Ecto neural progenitor cell (in vitro differentiated cells): ENCODE data around the gene COL24A1.

Experiments
- DNase-seq: peaks from one replicate; pipeline ENCODE4 v3.0.0-alpha.2; 2018; ENCODE audit warnings: low spot score

COL24A1 gene

GRCh38 chr1:85681087-85681486 lies 475.5 kb downstream of the COL24A1 start:
- DNase-seq = no peak
